Astrocyte (in vitro differentiated cells and primary cell): ENCODE data around the gene DNAH5. TPM values are rescaled to one million over a fixed set of nuclear protein-coding genes. Genes with fewer than 3 reads are reported as not detected.

Experiments
- DNase-seq: peaks from one replicate; pipeline ENCODE4 v3.0.0-alpha.2; 2010; ENCODE audit warnings: low read depth
- FAIRE-seq: peaks from 2 replicates; lab custom pipeline; 2011; peaks lifted over from hg19 to GRCh38; lab: Jason Lieb, UNC
- H2AFZ ChIP-seq: 2 replicates; pipeline ENCODE4 v1.6.0; 2012; ENCODE audit warnings: low read depth, low read length, inconsistent platforms
- H3K27ac ChIP-seq: 2 replicates; pipeline ENCODE4 v1.5.1; 2011; ENCODE audit warnings: low read depth, low read length, inconsistent platforms
- H3K27me3 ChIP-seq: 2 replicates; pipeline ENCODE4 v1.6.0; 2011; ENCODE audit warnings: low read length, inconsistent platforms; ENCODE audit not compliant: insufficient read depth
- H3K36me3 ChIP-seq: 2 replicates; pipeline ENCODE4 v1.5.1; 2011; ENCODE audit warnings: low read length, inconsistent platforms; ENCODE audit not compliant: insufficient read depth
- H3K4me1 ChIP-seq: 2 replicates; pipeline ENCODE4 v1.5.1; 2011; ENCODE audit warnings: low read length, inconsistent platforms; ENCODE audit not compliant: insufficient read depth
- H3K4me2 ChIP-seq: 2 replicates; pipeline ENCODE4 v1.6.0; 2012; ENCODE audit warnings: low read length, inconsistent platforms
- H3K4me3 ChIP-seq: 2 replicates; pipeline ENCODE4 v1.5.1; 2011; ENCODE audit warnings: low read depth, mild to moderate bottlenecking, low read length, inconsistent platforms; ENCODE audit not compliant: insufficient read depth
- H3K79me2 ChIP-seq: 2 replicates; pipeline ENCODE4 v1.6.0; 2012; ENCODE audit warnings: mild to moderate bottlenecking, low read length, inconsistent platforms; ENCODE audit not compliant: insufficient read depth
- H3K9ac ChIP-seq: 2 replicates; pipeline ENCODE4 v1.6.0; 2012; ENCODE audit warnings: mild to moderate bottlenecking, low read length, inconsistent platforms
- H3K9me3 ChIP-seq: 2 replicates; pipeline ENCODE4 v1.5.1; 2012; ENCODE audit warnings: low read depth, mild to moderate bottlenecking, low read length, inconsistent platforms; ENCODE audit not compliant: insufficient read depth
- H4K20me1 ChIP-seq: 2 replicates; pipeline ENCODE4 v1.6.0; 2012; ENCODE audit warnings: low read length, inconsistent platforms; ENCODE audit not compliant: insufficient read depth
- H3K27ac Mint-ChIP-seq: one replicate; pipeline ENCODE4 v1.8.0; 2021; ENCODE audit warnings: mild to moderate bottlenecking, mixed read lengths; ENCODE audit not compliant: unreplicated experiment
- H3K27me3 Mint-ChIP-seq: one replicate; pipeline ENCODE4 v1.8.0; 2021; ENCODE audit warnings: low read depth, mixed read lengths; ENCODE audit not compliant: unreplicated experiment
- H3K36me3 Mint-ChIP-seq: one replicate; pipeline ENCODE4 v1.8.0; 2021; ENCODE audit warnings: low read depth, mixed read lengths; ENCODE audit not compliant: unreplicated experiment
- H3K4me1 Mint-ChIP-seq: one replicate; pipeline ENCODE4 v1.8.0; 2021; ENCODE audit warnings: low read depth, mixed read lengths; ENCODE audit not compliant: unreplicated experiment
- H3K4me3 Mint-ChIP-seq: one replicate; pipeline ENCODE4 v1.8.0; 2021; ENCODE audit warnings: mild to moderate bottlenecking, moderate library complexity, mixed read lengths; ENCODE audit not compliant: unreplicated experiment
- H3K9me3 Mint-ChIP-seq: one replicate; pipeline ENCODE4 v1.8.0; 2021; ENCODE audit warnings: mild to moderate bottlenecking, mixed read lengths; ENCODE audit not compliant: unreplicated experiment
- EZH2 ChIP-seq: IDR thresholded peaks from 2 replicates; pipeline ENCODE4 v1.6.1; 2012; ENCODE audit warnings: mild to moderate bottlenecking, low read length, inconsistent platforms; ENCODE audit not compliant: insufficient read depth
- total RNA-seq: library from RNA; stranded (reverse); gene quantifications from 2 replicates; pipeline ENCODE4 v1.2.1, GENCODE V29; 2021
- TF ChIP-seq, protein P1 (sequence below): IDR thresholded peaks from 2 replicates; pipeline ENCODE4 v1.5.1; 2011; ENCODE audit warnings: low read depth, mild to moderate bottlenecking, inconsistent platforms, low read length, moderate library complexity; ENCODE audit not compliant: insufficient read depth

The DNAH5 gene
- total RNA-seq, 1 donor from 2014 or later, result 3.4 TPM

DNA sequence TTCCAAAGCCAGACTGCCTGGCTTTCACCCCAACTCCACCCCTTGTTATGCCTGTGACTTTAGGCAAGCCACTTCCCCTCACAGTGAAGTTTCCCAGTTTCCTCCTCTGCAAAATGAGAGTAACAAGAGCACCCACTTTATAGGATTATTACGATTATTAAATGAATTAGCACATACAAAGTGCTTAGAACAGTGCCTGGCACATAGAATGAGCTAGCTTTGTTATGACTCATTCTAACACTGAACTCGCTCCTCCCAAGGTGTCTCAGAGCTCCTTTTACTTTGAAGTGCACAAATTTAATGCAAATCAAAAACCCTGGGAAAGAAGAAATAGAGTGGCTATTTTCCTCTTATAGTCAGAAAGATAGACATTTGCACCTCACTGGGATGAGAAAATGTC is 34.3 kb downstream of the DNAH5 start:
- Histone ChIP-seq H4K20me1 (no peaks in the 10 kb centered on the region), H3K79me2 (no peaks in the 10 kb centered on the region), H3K4me3 (no peak overlapping the region), H3K4me2 (no peak overlapping the region), H3K27ac (no peak overlapping the region), H3K9ac (no peak overlapping the region), H3K4me1 (no peaks in the 10 kb centered on the region), H2AFZ (no peak overlapping the region), H3K36me3 (no peaks in the 10 kb centered on the region), H3K9me3 (no peaks in the 10 kb centered on the region), H3K27me3 (no peaks in the 10 kb centered on the region)
- no peak overlapping the region for H3K4me3 Mint-ChIP-seq
- no peaks in the 10 kb centered on the region for H3K27me3 Mint-ChIP-seq
- DNase-seq (no peak), FAIRE-seq (no peak)
- no peak overlapping the region for H3K27ac Mint-ChIP-seq
- no peaks in the 10 kb centered on the region for H3K36me3 Mint-ChIP-seq
- TF ChIP-seq EZH2, result no peak
- TF ChIP-seq, protein P1, sequence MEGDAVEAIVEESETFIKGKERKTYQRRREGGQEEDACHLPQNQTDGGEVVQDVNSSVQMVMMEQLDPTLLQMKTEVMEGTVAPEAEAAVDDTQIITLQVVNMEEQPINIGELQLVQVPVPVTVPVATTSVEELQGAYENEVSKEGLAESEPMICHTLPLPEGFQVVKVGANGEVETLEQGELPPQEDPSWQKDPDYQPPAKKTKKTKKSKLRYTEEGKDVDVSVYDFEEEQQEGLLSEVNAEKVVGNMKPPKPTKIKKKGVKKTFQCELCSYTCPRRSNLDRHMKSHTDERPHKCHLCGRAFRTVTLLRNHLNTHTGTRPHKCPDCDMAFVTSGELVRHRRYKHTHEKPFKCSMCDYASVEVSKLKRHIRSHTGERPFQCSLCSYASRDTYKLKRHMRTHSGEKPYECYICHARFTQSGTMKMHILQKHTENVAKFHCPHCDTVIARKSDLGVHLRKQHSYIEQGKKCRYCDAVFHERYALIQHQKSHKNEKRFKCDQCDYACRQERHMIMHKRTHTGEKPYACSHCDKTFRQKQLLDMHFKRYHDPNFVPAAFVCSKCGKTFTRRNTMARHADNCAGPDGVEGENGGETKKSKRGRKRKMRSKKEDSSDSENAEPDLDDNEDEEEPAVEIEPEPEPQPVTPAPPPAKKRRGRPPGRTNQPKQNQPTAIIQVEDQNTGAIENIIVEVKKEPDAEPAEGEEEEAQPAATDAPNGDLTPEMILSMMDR, result no peak
- H3K9me3 Mint-ChIP-seq, result no peaks in the 10 kb centered on the region
- H3K4me1 Mint-ChIP-seq, result peaks cover 7% of the 10 kb centered on the region

DNA sequence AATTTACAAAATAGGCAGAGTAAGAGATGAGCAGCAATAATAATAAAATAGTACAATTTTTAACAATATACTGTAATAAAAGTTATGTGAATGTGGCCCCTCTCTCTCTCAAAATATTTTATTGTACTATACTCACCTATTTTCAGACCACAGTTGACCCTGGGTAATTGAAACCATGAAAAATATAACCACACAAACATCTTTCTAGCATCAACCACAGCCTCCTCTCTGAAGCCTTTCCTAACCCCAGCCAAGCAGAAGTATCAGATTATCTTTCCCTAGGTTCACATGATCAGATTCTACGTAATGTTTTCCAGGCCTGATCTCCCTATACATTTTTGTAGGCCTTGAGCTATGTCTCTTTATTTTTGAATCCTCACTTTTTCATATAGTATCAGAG is 35.2 kb downstream of the DNAH5 start:
- peaks cover 7% of the 10 kb centered on the region for H3K4me1 Mint-ChIP-seq
- H3K27ac ChIP-seq, result no peak overlapping the region
- no peak overlapping the region for H3K4me3 Mint-ChIP-seq
- H4K20me1 ChIP-seq, result no peaks in the 10 kb centered on the region
- no peaks in the 10 kb centered on the region for H3K36me3 ChIP-seq
- H3K36me3 Mint-ChIP-seq, result no peaks in the 10 kb centered on the region
- H3K79me2 ChIP-seq, result no peaks in the 10 kb centered on the region
- no peaks in the 10 kb centered on the region for H3K27me3 ChIP-seq
- no peak overlapping the region for H3K27ac Mint-ChIP-seq
- H3K4me1 ChIP-seq, result no peaks in the 10 kb centered on the region
- FAIRE-seq (no peak), DNase-seq (no peak)
- no peak overlapping the region for H2AFZ ChIP-seq
- no peaks in the 10 kb centered on the region for H3K9me3 Mint-ChIP-seq
- TF ChIP-seq, protein P1, result no peak
- H3K9ac ChIP-seq, result no peak overlapping the region
- H3K27me3 Mint-ChIP-seq, result no peaks in the 10 kb centered on the region
- no peak overlapping the region for H3K4me3 ChIP-seq
- no peaks in the 10 kb centered on the region for H3K9me3 ChIP-seq
- H3K4me2 ChIP-seq, result no peak overlapping the region

DNA sequence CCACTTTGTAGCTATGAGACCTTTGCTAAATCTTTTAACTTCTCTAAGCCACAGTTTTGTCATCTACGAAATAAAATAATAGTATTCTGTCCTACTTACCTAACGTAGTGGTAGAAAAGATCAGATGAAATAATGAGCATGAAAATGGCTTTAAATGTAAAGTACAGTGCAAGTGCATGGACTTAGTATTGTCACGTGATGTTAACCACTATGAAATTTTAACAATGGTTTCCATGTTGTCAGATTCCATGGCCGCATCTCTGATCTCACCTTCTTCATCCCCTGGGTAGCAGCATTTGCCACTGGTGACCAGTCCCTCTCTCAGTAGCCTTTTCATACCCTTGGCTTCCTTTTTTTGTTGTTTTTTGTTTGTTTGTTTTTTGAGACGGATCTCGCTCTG is 45.9 kb downstream of the DNAH5 start:
- no peak for TF ChIP-seq EZH2
- TF ChIP-seq, protein P1, result no peak
- DNase-seq, result no peak
- no peak for FAIRE-seq
- H3K9ac ChIP-seq, result no peak overlapping the region
- H3K36me3 ChIP-seq, result no peaks in the 10 kb centered on the region
- H3K4me1 ChIP-seq, result no peaks in the 10 kb centered on the region
- Mint-ChIP-seq H3K9me3 (peaks cover under 1% of the 10 kb centered on the region), H3K27ac (no peak overlapping the region), H3K4me3 (no peak overlapping the region), H3K4me1 (no peaks in the 10 kb centered on the region), H3K36me3 (peaks cover 2% of the 10 kb centered on the region), H3K27me3 (no peaks in the 10 kb centered on the region)
- H3K27me3 ChIP-seq, result no peaks in the 10 kb centered on the region
- H3K9me3 ChIP-seq, result no peaks in the 10 kb centered on the region
- H2AFZ ChIP-seq, result no peak overlapping the region
- no peaks in the 10 kb centered on the region for H3K79me2 ChIP-seq
- no peaks in the 10 kb centered on the region for H4K20me1 ChIP-seq
- H3K4me3 ChIP-seq, result no peak overlapping the region
- H3K27ac ChIP-seq, result no peak overlapping the region
- H3K4me2 ChIP-seq, result no peak overlapping the region
